ENCODE measurements around the gene ZNF83.
"Not testable (repeated sequence)": the region's sequence is repeated elsewhere in the genome, so short reads cannot be mapped to it uniquely, and the experiment has no call there.

ZNF83 gene

DNA sequence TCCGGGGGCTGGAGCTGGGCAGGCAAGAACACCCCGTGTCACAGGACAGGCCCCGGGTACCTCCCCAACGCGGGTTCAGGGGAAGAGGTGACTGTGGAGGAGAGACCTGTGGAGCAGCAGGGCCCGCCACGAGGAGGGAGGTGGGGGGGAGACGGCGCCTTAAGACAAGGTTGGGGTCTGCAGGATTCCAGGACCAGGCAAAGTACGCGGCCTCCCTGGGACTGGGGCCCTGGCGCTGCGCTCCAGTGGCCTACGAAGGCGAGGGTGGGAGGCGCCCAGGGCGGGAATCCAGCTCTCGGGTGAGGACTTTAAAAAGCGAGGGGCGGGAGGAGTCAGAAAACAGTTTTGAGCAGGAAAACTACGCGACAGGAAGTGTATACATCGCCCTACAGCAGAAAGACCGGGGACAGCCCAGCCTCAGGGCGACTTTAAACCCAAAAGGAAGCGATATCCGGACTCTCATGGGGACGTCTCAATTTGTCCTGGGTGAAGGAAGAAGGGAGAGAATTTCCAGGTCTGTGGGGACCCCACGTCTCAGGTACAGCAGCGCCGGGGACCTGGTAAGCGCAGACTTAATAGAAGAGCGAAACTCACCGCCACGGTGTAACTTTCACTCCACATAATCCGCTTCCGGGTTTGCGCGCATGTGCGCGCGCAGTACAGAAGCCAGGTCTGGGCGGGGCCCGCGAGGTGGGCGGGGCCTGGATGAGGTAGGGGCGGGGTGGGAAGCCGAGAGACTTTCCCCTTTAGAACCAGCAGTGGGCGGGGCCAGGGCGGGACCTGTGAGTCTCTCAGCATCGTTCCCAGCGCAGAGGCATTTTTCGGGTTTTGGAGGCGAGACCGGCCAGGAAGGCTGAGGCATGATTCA is at the start of gene ZNF83:
TSS of gene ZNF83 (minus strand) at position 638 of the 868 bp plus-strand sequence.
- H3K27ac ChIP-seq, result peak within 1 kb of the TSS; percentile 74

DNA sequence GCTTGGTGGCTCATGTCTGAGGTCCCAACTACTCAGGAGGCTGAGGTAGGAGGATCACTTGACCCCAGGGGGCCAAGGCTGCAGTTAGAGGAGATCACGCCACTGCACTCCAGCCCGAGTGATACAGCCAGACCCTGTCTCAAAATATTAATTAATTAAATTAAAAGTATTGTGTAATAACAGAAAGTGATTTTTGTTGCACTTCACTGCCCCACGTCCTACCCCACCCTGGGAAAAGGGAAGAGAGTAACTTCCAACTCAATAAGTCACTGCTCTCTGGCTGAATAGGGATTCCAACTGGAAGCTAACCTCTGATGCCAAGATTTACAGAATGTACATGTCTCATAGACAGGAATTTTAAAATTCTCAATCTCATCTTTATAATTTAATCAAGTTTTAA is 49.5 kb upstream of the ZNF83 start:
- H3K27ac ChIP-seq, result no peak overlapping the region
- TF ChIP-seq, protein P1, sequence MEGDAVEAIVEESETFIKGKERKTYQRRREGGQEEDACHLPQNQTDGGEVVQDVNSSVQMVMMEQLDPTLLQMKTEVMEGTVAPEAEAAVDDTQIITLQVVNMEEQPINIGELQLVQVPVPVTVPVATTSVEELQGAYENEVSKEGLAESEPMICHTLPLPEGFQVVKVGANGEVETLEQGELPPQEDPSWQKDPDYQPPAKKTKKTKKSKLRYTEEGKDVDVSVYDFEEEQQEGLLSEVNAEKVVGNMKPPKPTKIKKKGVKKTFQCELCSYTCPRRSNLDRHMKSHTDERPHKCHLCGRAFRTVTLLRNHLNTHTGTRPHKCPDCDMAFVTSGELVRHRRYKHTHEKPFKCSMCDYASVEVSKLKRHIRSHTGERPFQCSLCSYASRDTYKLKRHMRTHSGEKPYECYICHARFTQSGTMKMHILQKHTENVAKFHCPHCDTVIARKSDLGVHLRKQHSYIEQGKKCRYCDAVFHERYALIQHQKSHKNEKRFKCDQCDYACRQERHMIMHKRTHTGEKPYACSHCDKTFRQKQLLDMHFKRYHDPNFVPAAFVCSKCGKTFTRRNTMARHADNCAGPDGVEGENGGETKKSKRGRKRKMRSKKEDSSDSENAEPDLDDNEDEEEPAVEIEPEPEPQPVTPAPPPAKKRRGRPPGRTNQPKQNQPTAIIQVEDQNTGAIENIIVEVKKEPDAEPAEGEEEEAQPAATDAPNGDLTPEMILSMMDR (conservative IDR thresholded peaks at IDR 0.05), result no peak
- TF ChIP-seq ZFX (IDR thresholded peaks at IDR 0.05), result no peak

More for the DNA sequence above, at the start of gene ZNF83:
- peak; percentile 9; the same call in 1 of the 2 replicates for TF ChIP-seq ZFX (IDR thresholded peaks at IDR 0.05)
- TF ChIP-seq, protein P1 (conservative IDR thresholded peaks at IDR 0.05), result no peak

DNA sequence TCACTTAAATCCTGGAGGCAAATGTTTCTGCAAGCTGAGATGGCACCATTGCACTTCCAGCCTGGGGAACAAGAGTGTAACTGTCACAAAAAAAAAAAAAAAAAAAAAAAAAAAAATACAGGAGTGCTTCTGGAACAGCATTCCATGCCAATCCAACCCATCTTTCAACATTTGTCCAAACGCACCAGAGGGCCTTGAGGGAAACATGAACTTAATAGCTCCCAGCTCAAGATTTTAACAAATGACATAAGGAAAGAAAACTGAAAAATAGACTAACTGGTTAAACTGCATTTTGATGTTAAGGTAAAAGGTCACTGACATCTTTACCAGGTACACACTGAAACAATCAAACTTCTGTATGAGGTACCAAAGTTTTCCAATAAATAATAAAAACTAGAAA is 47.7 kb upstream of the ZNF83 start:
- TF ChIP-seq, protein P1 (conservative IDR thresholded peaks at IDR 0.05), result no peak
- TF ChIP-seq ZFX (IDR thresholded peaks at IDR 0.05), result no peak
- H3K27ac ChIP-seq, result peak overlapping the region; percentile 42

DNA sequence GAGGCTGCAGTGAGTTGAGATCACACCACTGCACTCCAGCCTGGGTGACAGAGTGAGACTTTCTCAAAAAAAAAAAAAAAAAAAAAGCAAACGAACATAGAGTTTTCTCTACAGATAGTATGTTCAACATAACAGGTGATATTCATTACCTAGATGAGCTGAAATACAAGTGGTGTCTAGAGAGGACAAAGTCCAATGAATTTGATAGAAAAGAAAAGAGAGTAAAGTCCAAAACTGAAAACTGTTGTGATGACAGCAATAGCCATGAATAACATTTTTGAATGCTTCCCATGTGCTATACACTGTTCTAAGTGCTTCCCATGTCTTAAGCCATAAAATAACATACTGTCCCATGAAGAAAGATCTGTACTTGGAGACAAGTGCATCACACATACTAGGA is 43.1 kb upstream of the ZNF83 start:
- not testable (repeated sequence) for H3K27ac ChIP-seq

DNA sequence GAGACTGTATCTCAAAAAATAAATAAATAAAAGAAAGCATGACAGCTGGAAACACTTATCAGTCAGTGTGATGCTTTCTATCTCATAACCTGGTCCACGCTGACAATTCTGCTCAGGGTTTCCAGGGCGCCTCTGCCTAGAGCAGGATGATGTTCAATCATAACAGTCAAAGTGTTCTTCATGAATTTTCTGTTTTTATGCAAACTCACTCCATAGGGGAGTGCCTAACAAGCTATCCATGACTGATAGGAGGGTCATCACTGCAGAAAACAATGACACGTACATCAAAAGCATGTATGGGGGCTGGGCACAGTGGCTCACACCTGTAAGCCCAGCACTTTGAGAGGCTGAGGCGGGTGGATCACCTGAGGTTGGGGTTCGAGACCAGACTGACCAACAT is 41.4 kb upstream of the ZNF83 start:
- H3K27ac ChIP-seq, result no peak overlapping the region
- TF ChIP-seq, protein P1 (conservative IDR thresholded peaks at IDR 0.05), result no peak
- no peak for TF ChIP-seq ZFX (IDR thresholded peaks at IDR 0.05)

DNA sequence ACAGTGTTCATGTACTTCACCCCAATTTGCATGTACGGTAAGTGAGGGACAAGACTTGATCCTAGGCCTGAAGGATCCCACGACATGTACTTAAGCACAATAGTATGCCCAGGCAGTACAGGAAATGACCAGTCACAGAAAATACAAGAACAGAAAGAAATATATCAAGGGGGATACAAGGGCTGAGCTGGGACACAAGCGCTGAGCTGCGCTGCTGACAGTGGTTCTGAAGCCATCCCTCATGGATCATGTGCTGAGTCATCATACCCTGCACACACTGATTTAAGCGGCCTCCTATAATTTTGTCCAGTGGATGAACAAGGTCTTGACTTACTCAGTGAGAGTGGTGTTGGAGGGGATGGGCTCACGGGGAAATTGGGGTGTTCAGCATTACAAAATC is 37.1 kb upstream of the ZNF83 start:
- H3K27ac ChIP-seq, result not testable (repeated sequence)

DNA sequence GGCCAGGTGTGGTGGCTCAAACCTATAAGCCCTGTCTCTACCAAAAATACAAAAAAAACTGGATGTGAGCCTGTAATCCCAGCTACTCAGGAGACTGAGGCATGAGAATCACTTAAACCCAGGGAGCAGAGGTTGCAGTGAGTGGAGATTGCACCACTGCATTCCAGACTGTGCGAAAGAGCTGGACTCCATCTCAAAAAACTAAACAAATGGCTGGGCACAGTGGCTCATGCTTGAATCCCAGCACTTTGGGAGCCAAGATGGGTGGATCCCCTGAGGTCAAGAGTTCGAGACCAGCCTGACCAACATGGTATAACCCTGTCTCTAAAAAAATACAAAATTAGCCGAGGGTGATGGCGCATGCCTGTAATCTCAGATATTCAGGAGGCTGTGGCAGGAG is 34.9 kb upstream of the ZNF83 start:
- H3K27ac ChIP-seq, result no peak overlapping the region
- no peak for TF ChIP-seq ZFX (IDR thresholded peaks at IDR 0.05)
- TF ChIP-seq, protein P1 (conservative IDR thresholded peaks at IDR 0.05), result no peak

DNA sequence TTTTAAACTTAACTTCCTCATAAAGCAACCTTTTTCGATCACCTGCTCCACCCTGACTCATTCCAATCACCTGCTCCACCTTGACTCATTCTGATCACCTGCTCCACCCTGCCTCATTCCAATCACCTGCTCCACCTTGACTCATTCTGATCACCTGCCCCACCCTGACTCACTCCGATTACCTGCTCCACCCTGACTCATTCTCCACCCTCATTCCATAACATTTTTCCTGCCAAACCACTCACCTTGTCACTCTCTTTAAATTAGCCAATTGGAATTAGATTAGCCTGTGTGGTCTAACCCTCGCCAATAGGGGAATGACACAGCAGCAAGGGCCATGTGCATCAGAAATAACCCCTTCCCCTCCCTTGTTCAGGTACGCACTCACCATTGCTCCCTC is 31.9 kb upstream of the ZNF83 start:
- TF ChIP-seq ZFX (IDR thresholded peaks at IDR 0.05), result no peak
- TF ChIP-seq, protein P1 (conservative IDR thresholded peaks at IDR 0.05), result no peak
- no peak overlapping the region for H3K27ac ChIP-seq

Measured in C4-2B (cell line).